KMS-11 (cell line): ENCODE results near the gene PRRG1.

Experiments
- H2AFZ ChIP-seq: fragments of 200-600 bp; sonication (generic); 2 replicates; pipeline ENCODE4 v1.6.1; 2016; ENCODE audit warnings: antibody characterized with exemption, mixed run types, low read depth
- H3K27ac ChIP-seq: fragments of 200-600 bp; sonication (generic); 2 replicates; pipeline ENCODE4 v1.6.1; 2016; ENCODE audit warnings: mild to moderate bottlenecking, mixed run types
- H3K27me3 ChIP-seq: fragments of 200-600 bp; sonication (generic); 2 replicates; pipeline ENCODE4 v1.6.1; 2017; ENCODE audit warnings: mild to moderate bottlenecking, low read depth, mixed run types, moderate library complexity; ENCODE audit not compliant: insufficient read depth
- H3K36me3 ChIP-seq: fragments of 200-600 bp; sonication (generic); 2 replicates; pipeline ENCODE4 v1.6.1; 2017; ENCODE audit warnings: mild to moderate bottlenecking, mixed run types; ENCODE audit not compliant: insufficient read depth
- H3K4me1 ChIP-seq: fragments of 200-600 bp; sonication (generic); 2 replicates; pipeline ENCODE4 v1.6.1; 2016; ENCODE audit warnings: mild to moderate bottlenecking, low read depth, mixed run types; ENCODE audit not compliant: poor library complexity, severe bottlenecking
- H3K4me2 ChIP-seq: fragments of 200-600 bp; sonication (generic); 2 replicates; pipeline ENCODE4 v1.7.0; 2016; ENCODE audit warnings: mild to moderate bottlenecking, mixed run types
- H3K4me3 ChIP-seq: fragments of 200-600 bp; sonication (generic); IDR thresholded peaks from 2 replicates; pipeline ENCODE4 v1.6.1; 2017; ENCODE audit warnings: low read depth, low read length, mixed read lengths; ENCODE audit not compliant: insufficient read depth
- H3K79me2 ChIP-seq: fragments of 200-600 bp; sonication (generic); 2 replicates; pipeline ENCODE4 v1.6.1; 2016; ENCODE audit warnings: low read depth, mixed run types; ENCODE audit not compliant: insufficient read depth
- H3K9ac ChIP-seq: fragments of 200-600 bp; sonication (generic); 2 replicates; pipeline ENCODE4 v1.6.1; 2016; ENCODE audit warnings: mild to moderate bottlenecking, mixed run types
- H4K20me1 ChIP-seq: fragments of 200-600 bp; sonication (generic); 2 replicates; pipeline ENCODE4 v1.6.1; 2016; ENCODE audit warnings: mild to moderate bottlenecking, mixed run types; ENCODE audit not compliant: insufficient read depth
- CTCF ChIP-seq: fragments of 200-600 bp; sonication (generic); conservative IDR thresholded peaks from 2 replicates; pipeline ENCODE4 v1.6.1; 2017; ENCODE audit warnings: low read depth, mild to moderate bottlenecking, antibody characterized with exemption, low read length, moderate library complexity, mixed read lengths

PRRG1 gene

GRCh38 chrX:37332987-37333658 lies 16.0 kb upstream of the PRRG1 start:
- Histone ChIP-seq H3K4me1 (no peaks in the 10 kb centered on the region), H3K4me2 (no peak overlapping the region), H4K20me1 (no peaks in the 10 kb centered on the region), H3K27ac (no peak overlapping the region), H3K9ac (no peak overlapping the region), H3K4me3 (no peak overlapping the region), H3K27me3 (no peaks in the 10 kb centered on the region), H3K36me3 (no peaks in the 10 kb centered on the region), H2AFZ (no peak overlapping the region), H3K79me2 (no peaks in the 10 kb centered on the region)
- no peak for TF ChIP-seq CTCF

- Histone ChIP-seq H3K79me2 (no peaks in the 10 kb centered on the region), H3K36me3 (no peaks in the 10 kb centered on the region), H2AFZ (no peak overlapping the region), H3K27ac (no peak overlapping the region), H3K4me2 (no peak overlapping the region), H3K4me3 (no peak overlapping the region), H3K27me3 (no peaks in the 10 kb centered on the region), H3K4me1 (no peaks in the 10 kb centered on the region), H3K9ac (no peak overlapping the region), H4K20me1 (no peaks in the 10 kb centered on the region)
- TF ChIP-seq CTCF: no peak
Measured at GRCh38 chrX:37347420-37347819, 1.7 kb upstream of the PRRG1 start.

GRCh38 chrX:37348231-37348970 lies 763 bp upstream of the PRRG1 start:
- no peaks in the 10 kb centered on the region for H3K79me2 ChIP-seq
- H3K36me3 ChIP-seq: no peaks in the 10 kb centered on the region
- no peaks in the 10 kb centered on the region for H3K4me1 ChIP-seq
- no peak overlapping the region for H3K4me3 ChIP-seq
- H3K27me3 ChIP-seq: no peaks in the 10 kb centered on the region
- no peak overlapping the region for H3K27ac ChIP-seq
- H3K4me2 ChIP-seq: peak overlapping the region; percentile 42
- no peak for TF ChIP-seq CTCF
- H2AFZ ChIP-seq: peak overlapping the region; percentile 73; the same call in 1 of the 2 replicates
- no peak overlapping the region for H3K9ac ChIP-seq
- no peaks in the 10 kb centered on the region for H4K20me1 ChIP-seq

- H3K4me3 ChIP-seq: no peak overlapping the region
- no peaks in the 10 kb centered on the region for H3K79me2 ChIP-seq
- peak overlapping the region; percentile 73; the same call in 1 of the 2 replicates for H2AFZ ChIP-seq
- H3K9ac ChIP-seq: no peak overlapping the region
- no peaks in the 10 kb centered on the region for H3K36me3 ChIP-seq
- H4K20me1 ChIP-seq: no peaks in the 10 kb centered on the region
- no peaks in the 10 kb centered on the region for H3K27me3 ChIP-seq
- H3K4me2 ChIP-seq: peak overlapping the region; percentile 42
- TF ChIP-seq CTCF: no peak
- H3K4me1 ChIP-seq: no peaks in the 10 kb centered on the region
- no peak overlapping the region for H3K27ac ChIP-seq
Measured at GRCh38 chrX:37348971-37349220, 268 bp upstream of the PRRG1 start.
